HepG2 (cell line): ENCODE data around the gene BLVRA. TPM values are rescaled to one million over a fixed set of nuclear protein-coding genes. Genes with fewer than 3 reads are reported as not detected.
A peak's percentile ranks its signal among the peaks of the same experiment; 100 is the strongest.
"Not testable (repeated sequence)": the region's sequence is repeated elsewhere in the genome, so short reads cannot be mapped to it uniquely, and the experiment has no call there.

Experiments
- ATAC-seq: fragments of 200-7000 bp; cut with Tn5 transposase; 3 replicates; pipeline ENCODE4 v1.9.1; 2020; ENCODE audit warnings: mild to moderate bottlenecking, moderate library complexity
- BruUV-seq: library from RNA; stranded (reverse); fragments of 400-500 nt; replicated peaks from 2 replicates; lab custom pipeline; 2021; lab: Mats Ljungman, UMichigan
- CTCF ChIA-PET: fragments of 300-600 bp; formaldehyde crosslinking; extraction: SDS; loops from one replicate; lab custom pipeline; 2021; ENCODE audit warnings: low total read pairs, inconsistent platforms, low intra/inter-chr PET ratio; lab: Yijun Ruan, JAX
- POLR2A ChIA-PET: fragments of 350-600 bp; sonication (Branson Sonifier 250); formaldehyde crosslinking; loops from one replicate; lab custom pipeline; 2020; ENCODE audit warnings: antibody characterized with exemption, inconsistent platforms; lab: Yijun Ruan, JAX
- DNase-seq: peaks from one replicate; pipeline ENCODE4 v3.0.0-alpha.2; 2015; ENCODE audit warnings: low spot score
- FAIRE-seq: peaks from 3 replicates; lab custom pipeline; 2011; peaks lifted over from hg19 to GRCh38; lab: Jason Lieb, UNC
- H2AFZ ChIP-seq: one replicate; pipeline ENCODE4 v1.6.1; 2011; ENCODE audit warnings: low read length, inconsistent platforms
- H3K27ac ChIP-seq: fragments of 300-600 bp; 3 replicates; pipeline ENCODE4 v1.8.0; 2011; ENCODE audit warnings: mixed run types, mild to moderate bottlenecking, mixed read lengths, low read length, inconsistent platforms; ENCODE audit not compliant: insufficient read depth; ENCODE audit errors: extremely low read length
- H3K27me3 ChIP-seq, 2 experiments: fragments of 200-600 bp in 1 of 2; 2 replicates in 1 of 2; 3 replicates in 1 of 2; pipeline versions ENCODE4 v1.6.0 to v1.8.0; 2011; ENCODE audit warnings: low read length in 2 of 2, mild to moderate bottlenecking in 2 of 2, moderate library complexity in 2 of 2, inconsistent platforms in 1 of 2; ENCODE audit not compliant: insufficient read depth in 2 of 2, control insufficient read depth in 1 of 2
- H3K36me3 ChIP-seq, 2 experiments: fragments of 200-600 bp in 1 of 2; replicated peaks in 1 of 2; 2 replicates in 1 of 2; 3 replicates in 1 of 2; pipeline versions ENCODE4 v1.5.1 to v1.8.0; 2011; ENCODE audit warnings: low read length in 2 of 2, inconsistent platforms in 1 of 2; ENCODE audit not compliant: insufficient read depth in 2 of 2, control insufficient read depth in 1 of 2
- H3K4me1 ChIP-seq: 2 replicates; pipeline ENCODE4 v1.5.1; 2012; ENCODE audit warnings: low read length, inconsistent platforms; ENCODE audit not compliant: insufficient read depth
- H3K4me2 ChIP-seq: 2 replicates; pipeline ENCODE4 v1.6.0; 2011; ENCODE audit warnings: low read depth, low read length, inconsistent platforms
- H3K4me3 ChIP-seq, 3 experiments: fragments of 200-600 bp in 1 of 3; sonication (generic), shearing (Covaris generic) in 1 of 3; replicated peaks in 1 of 3; 2 replicates each; pipeline ENCODE4 v1.5.1; 2011 to 2016; ENCODE audit warnings: low read length in 3 of 3, inconsistent platforms in 2 of 3, low read depth in 2 of 3, mild to moderate bottlenecking in 2 of 3, control low read depth in 1 of 3, mixed read lengths in 1 of 3; ENCODE audit not compliant: insufficient read depth in 1 of 3
- H3K79me2 ChIP-seq: one replicate; pipeline ENCODE4 v1.6.1; 2011; ENCODE audit warnings: low read length, inconsistent platforms; ENCODE audit not compliant: insufficient read depth
- H3K9ac ChIP-seq: 2 replicates; pipeline ENCODE4 v1.6.0; 2011; ENCODE audit warnings: mild to moderate bottlenecking, low read depth, low read length, inconsistent platforms; ENCODE audit not compliant: insufficient read depth
- H3K9me3 ChIP-seq: 2 replicates; pipeline ENCODE4 v1.5.1; 2012; ENCODE audit warnings: mild to moderate bottlenecking, low read length
- H4K20me1 ChIP-seq: 2 replicates; pipeline ENCODE4 v1.6.0; 2011; ENCODE audit warnings: inconsistent platforms, mild to moderate bottlenecking, low read length, moderate library complexity; ENCODE audit not compliant: insufficient read depth
- NCOA2 ChIP-seq: sonication (generic); formaldehyde crosslinking; IDR thresholded peaks from 2 replicates; pipeline ENCODE4 v1.8.0; 2022; ENCODE audit warnings: inconsistent platforms
- PPARG ChIP-seq: conservative IDR thresholded peaks from 2 replicates; pipeline ENCODE4 v1.6.1; 2016; ENCODE audit warnings: missing biosample characterization, missing genetic modification reagents
- SRSF1 ChIP-seq: fragments of 200-400 bp; formaldehyde crosslinking; optimal IDR thresholded peaks from 2 replicates; pipeline ENCODE3; 2017; ENCODE audit warnings: mild to moderate bottlenecking, low read depth, low read length, moderate library complexity
- ZNF17 ChIP-seq: sonication (generic); formaldehyde crosslinking; IDR thresholded peaks from 2 replicates; pipeline ENCODE4 v1.5.0; 2020; ENCODE audit warnings: mild to moderate bottlenecking, missing genetic modification reagents
- ZNF317 ChIP-seq: sonication (generic); formaldehyde crosslinking; IDR thresholded peaks from 2 replicates; pipeline ENCODE4 v1.5.0; 2020; ENCODE audit warnings: mild to moderate bottlenecking, missing genetic modification reagents
- ZNF333 ChIP-seq: sonication (generic); formaldehyde crosslinking; IDR thresholded peaks from 2 replicates; pipeline ENCODE4 v1.4.0; 2020; ENCODE audit warnings: mild to moderate bottlenecking, missing genetic modification reagents, borderline replicate concordance
- ZNF839 ChIP-seq: sonication (generic); formaldehyde crosslinking; IDR thresholded peaks from 2 replicates; pipeline ENCODE4 v1.4.0; 2020; ENCODE audit warnings: missing genetic modification reagents, mild to moderate bottlenecking, borderline replicate concordance
- ZNF850 ChIP-seq: sonication (generic); formaldehyde crosslinking; conservative IDR thresholded peaks from 2 replicates; pipeline ENCODE4 v1.9.0; 2021; ENCODE audit warnings: mild to moderate bottlenecking, missing genetic modification reagents
- WGBS: methylation state at CpG from one replicate; pipeline ENCODE4 v1.1.6; 2017; ENCODE audit warnings: low lambda C conversion rate; 5-methylcytosine and 5-hydroxymethylcytosine counted together
- in situ Hi-C: cut with HindIII; loops from 2 replicates; pipeline ENCODE4 v1.10.0; 2017; ENCODE audit warnings: low pct_unique_long_range_greater_than_20kb; ENCODE audit not compliant: extremely low pct_ligation_motif_present
- intact Hi-C: fragments of 100-400 bp; cut with micrococcal nuclease; formaldehyde crosslinking; loops from one replicate; pipeline ENCODE4 v1.10.0; 2022; ENCODE audit not compliant: unreplicated experiment
- polyA plus RNA-seq, 8 experiments: library from polyadenylated mRNA; depleted of rRNA in 3 of 8; stranded (reverse) in 7 of 8; unstranded in 1 of 8; fragments of >200 nt; fragmentation: Illumina TruSeq in 4 of 8; extraction: Trizol in 4 of 8; gene quantifications; 2 replicates each; pipeline versions ENCODE4 v1.2.1 to v1.2.3, GENCODE V29; 2011 to 2016; ENCODE audit warnings: low read depth in 4 of 8, missing spikeins in 1 of 8, mixed read lengths in 1 of 8; ENCODE audit not compliant: insufficient read depth in 1 of 8
- total RNA-seq, 5 experiments: library from RNA; depleted of rRNA; stranded (reverse); fragments of >200 nt; fragmentation: Illumina TruSeq; extraction: Trizol; gene quantifications; 2 replicates each; pipeline ENCODE4 v1.2.3, GENCODE V29; 2016; ENCODE audit warnings: low read depth in 1 of 5
- TF ChIP-seq, protein P1 (sequence below): sonication (generic); formaldehyde crosslinking; IDR thresholded peaks from 2 replicates; pipeline ENCODE4 v1.4.0; 2020; ENCODE audit warnings: missing genetic modification reagents, mild to moderate bottlenecking, borderline replicate concordance

The BLVRA gene
- total and polyA plus RNA-seq, 2 of the 13 experiments (the other 11 are each of a cell fraction or from before 2014, with no cell fraction given), result 39.2 to 64.2 TPM

DNA sequence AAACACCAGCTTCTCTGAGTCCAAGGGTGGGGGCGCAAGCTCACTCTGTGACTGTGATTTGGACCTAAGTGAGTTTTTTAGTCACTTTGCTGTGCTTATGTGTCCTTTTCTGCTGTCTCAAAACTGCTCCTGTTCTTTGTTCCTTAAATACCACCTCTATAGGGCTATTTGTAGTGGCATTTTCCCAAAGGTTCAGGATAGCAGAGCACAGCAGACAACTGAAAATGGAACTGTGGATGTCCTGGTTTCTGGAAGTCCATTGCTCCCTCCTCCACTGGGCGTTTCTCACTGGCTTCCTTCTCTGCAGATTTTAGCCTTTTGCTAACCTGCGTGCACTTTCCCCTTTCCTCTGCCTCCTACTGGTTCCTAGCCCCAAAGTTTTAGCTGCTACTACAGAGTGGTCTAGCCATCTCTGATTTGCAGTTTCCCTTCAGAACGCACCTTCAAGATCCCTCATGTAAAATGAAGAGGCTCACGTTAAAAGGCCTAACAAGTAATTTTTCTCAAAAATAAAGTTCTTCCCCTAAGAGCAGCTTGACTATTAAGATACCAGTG, 25.6 kb downstream of the BLVRA start:
- Histone ChIP-seq H4K20me1 (no peaks in the 10 kb centered on the region), H3K27me3 (no peaks in the 10 kb centered on the region), H2AFZ (no peak overlapping the region), H3K27ac (peak overlapping the region; percentile 34), H3K79me2 (peaks cover 4% of the 10 kb centered on the region), H3K4me2 (no peak overlapping the region), H3K9ac (no peak overlapping the region), H3K36me3 (peaks cover 5 to 20% of the 10 kb centered on the region in 2 experiments; a peak in 4 of 5 replicates), H3K4me1 (peaks cover 60% of the 10 kb centered on the region), H3K9me3 (no peaks in the 10 kb centered on the region), H3K4me3 (no peak overlapping the region)
- no TSS peak for BruUV-seq
- in situ Hi-C loops (no loop called here), intact Hi-C loops (no loop called here)
- ChIA-PET POLR2A (interaction anchor here (2.6 kb wide), 1 partner anchor 16 kb away, joined by 9 read pairs; no protein-coding TSS in a partner anchor), CTCF (no interaction called here)
- FAIRE-seq (no peak), ATAC-seq (no peak), DNase-seq (no peak)
- WGBS, result 98% methylated on average over 5 of the region's 5 CpGs
- TF ChIP-seq NCOA2 (CRISPR knock-in tag), result no peak
- no peak for TF ChIP-seq ZNF333 (CRISPR knock-in tag)
- peak; percentile 96 for TF ChIP-seq ZNF317 (CRISPR knock-in tag)
- no peak for TF ChIP-seq ZNF839 (CRISPR knock-in tag)
- no peak for TF ChIP-seq ZNF850 (CRISPR knock-in tag)
- no peak for TF ChIP-seq PPARG (CRISPR knock-in tag)
- TF ChIP-seq ZNF17 (CRISPR knock-in tag), result no peak
- no peak for TF ChIP-seq SRSF1

DNA sequence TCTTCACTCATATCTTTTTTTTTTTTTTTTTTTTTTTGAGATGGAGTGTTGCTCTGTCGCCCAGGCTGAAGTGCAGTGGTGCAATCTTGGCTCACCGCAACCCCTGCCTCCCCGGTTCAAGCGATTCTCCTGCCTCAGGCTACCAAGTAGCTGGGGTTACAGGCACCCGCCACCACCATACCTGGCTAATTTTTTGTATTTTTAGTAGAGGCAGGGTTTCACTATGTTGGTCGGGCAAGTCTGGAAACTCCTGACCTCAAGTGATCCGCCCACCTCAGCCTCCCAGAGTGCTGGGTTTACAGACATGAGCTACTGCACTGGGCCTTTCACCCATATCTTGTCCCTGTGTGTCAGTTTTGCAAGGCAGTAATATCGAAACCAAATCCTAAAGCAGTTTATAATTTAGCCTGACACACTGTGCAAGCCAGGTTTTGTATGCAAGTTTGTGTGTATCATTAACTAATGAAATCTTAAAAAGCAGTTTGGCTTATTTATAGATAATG, 26.2 kb downstream of the BLVRA start:
- DNase-seq, H2AFZ ChIP-seq, H3K9me3 ChIP-seq, H3K79me2 ChIP-seq, BruUV-seq, H3K9ac ChIP-seq, H3K27me3 ChIP-seq, H4K20me1 ChIP-seq, ATAC-seq, H3K4me2 ChIP-seq, H3K4me3 ChIP-seq, intact Hi-C loops, CTCF ChIA-PET, FAIRE-seq, in situ Hi-C loops: not testable (repeated sequence)
- H3K27ac ChIP-seq, result peak overlapping the region; percentile 17
- peaks cover 58% of the 10 kb centered on the region for H3K4me1 ChIP-seq
- peaks cover 7 to 25% of the 10 kb centered on the region in 2 experiments for H3K36me3 ChIP-seq
- TF ChIP-seq, protein P1, sequence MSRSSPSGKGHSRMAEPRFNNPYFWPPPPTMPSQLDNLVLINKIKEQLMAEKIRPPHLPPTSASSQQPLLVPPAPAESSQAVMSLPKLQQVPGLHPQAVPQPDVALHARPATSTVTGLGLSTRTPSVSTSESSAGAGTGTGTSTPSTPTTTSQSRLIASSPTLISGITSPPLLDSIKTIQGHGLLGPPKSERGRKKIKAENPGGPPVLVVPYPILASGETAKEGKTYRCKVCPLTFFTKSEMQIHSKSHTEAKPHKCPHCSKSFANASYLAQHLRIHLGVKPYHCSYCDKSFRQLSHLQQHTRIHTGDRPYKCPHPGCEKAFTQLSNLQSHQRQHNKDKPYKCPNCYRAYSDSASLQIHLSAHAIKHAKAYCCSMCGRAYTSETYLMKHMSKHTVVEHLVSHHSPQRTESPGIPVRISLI (CRISPR knock-in tag), result 0 out of 2 replicates have a peak, but pooled peaks have one; percentile 13
- POLR2A ChIA-PET, result interaction anchor here (1.1 kb wide), 1 partner anchor 202 kb away, joined by 3 read pairs; the partner anchor contains the start of gene STK17A
- WGBS, result 90% methylated on average over 8 of the region's 8 CpGs
